Activated naive CD8-positive, alpha-beta T cell treated with anti-CD3 and anti-CD28 coated beads, Interleukin-2, amount 50 U/mL, for 24 hours (primary cell): ENCODE measurements around the gene ACIN1.

Experiments
- ATAC-seq: fragments of 150-1000 bp; cut with Tn5 transposase; one replicate; pipeline ENCODE4 v1.10.0; 2021
- DNase-seq: peaks from one replicate; pipeline ENCODE4 v3.0.0; 2021
- H3K27ac Mint-ChIP-seq: one replicate; pipeline ENCODE4 v1.8.0; 2021; ENCODE audit warnings: mild to moderate bottlenecking, mixed read lengths
- H3K27me3 Mint-ChIP-seq: one replicate; pipeline ENCODE4 v1.8.0; 2021; ENCODE audit warnings: mixed read lengths
- H3K36me3 Mint-ChIP-seq: one replicate; pipeline ENCODE4 v1.8.0; 2021; ENCODE audit warnings: low read depth, mixed read lengths
- H3K4me1 Mint-ChIP-seq: one replicate; pipeline ENCODE4 v1.8.0; 2021; ENCODE audit warnings: mixed read lengths
- H3K4me3 Mint-ChIP-seq: one replicate; pipeline ENCODE4 v1.8.0; 2021; ENCODE audit warnings: mild to moderate bottlenecking, moderate library complexity, mixed read lengths
- H3K9me3 Mint-ChIP-seq: one replicate; pipeline ENCODE4 v1.8.0; 2021; ENCODE audit warnings: mixed read lengths

Gene ACIN1

DNA sequence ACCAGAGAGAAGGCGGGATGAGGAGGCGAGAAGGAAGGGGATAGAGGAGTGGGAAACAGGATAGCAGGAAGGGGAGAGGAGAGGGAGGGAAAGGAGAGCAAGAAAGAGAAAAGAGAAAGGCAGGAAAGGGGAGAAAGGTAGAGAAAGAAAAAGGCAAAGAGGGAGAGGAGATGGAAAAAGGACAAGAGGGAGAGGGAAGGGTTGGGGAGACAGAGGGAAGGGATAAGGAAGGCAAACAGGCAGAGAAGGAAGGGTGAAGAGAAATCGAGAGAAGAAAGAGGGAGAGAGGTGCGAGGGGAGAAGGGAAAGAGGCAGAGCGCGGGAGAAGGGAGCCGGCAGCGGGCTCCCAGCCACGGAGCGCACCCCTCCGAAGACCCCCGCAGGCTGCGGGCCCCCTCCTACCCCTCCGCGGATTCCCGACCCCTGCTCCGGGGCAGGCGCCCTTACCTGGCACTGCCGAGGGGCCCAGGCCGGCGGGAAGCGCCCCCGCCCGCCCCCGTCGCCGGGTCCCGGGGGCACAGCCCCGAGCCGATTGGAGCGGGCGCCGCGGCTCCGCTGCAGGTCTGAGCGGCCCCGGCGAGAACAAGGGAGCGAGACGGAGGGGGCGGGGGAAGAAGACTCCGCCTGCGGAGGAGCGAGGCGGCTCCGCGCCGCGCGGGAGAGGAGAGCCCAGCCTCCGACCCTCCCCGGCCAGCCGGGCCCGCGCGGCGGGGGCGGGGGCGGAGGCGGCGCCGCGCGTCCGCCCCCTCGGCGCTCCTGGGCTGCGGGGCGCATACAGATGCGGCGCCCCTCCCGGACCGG is 37.8 kb downstream of the ACIN1 start, which contains the start of gene CDH24:
CDH24 (minus strand) TSS at position 565 of the 801 bp plus-strand sequence. CDS start 1,787 bp downstream, outside the sequence.
- H3K36me3 Mint-ChIP-seq: peaks cover 20% of the 10 kb centered on the region
- peak within 1 kb of the TSS; percentile 76 for H3K27ac Mint-ChIP-seq
- ATAC-seq (peak; percentile 71), DNase-seq (peak; percentile 73)
- peaks cover 17% of the 10 kb centered on the region for H3K4me1 Mint-ChIP-seq
- H3K9me3 Mint-ChIP-seq: no peaks in the 10 kb centered on the region
- H3K27me3 Mint-ChIP-seq: peaks cover 8% of the 10 kb centered on the region
- H3K4me3 Mint-ChIP-seq: peak within 1 kb of the TSS; percentile 78

DNA sequence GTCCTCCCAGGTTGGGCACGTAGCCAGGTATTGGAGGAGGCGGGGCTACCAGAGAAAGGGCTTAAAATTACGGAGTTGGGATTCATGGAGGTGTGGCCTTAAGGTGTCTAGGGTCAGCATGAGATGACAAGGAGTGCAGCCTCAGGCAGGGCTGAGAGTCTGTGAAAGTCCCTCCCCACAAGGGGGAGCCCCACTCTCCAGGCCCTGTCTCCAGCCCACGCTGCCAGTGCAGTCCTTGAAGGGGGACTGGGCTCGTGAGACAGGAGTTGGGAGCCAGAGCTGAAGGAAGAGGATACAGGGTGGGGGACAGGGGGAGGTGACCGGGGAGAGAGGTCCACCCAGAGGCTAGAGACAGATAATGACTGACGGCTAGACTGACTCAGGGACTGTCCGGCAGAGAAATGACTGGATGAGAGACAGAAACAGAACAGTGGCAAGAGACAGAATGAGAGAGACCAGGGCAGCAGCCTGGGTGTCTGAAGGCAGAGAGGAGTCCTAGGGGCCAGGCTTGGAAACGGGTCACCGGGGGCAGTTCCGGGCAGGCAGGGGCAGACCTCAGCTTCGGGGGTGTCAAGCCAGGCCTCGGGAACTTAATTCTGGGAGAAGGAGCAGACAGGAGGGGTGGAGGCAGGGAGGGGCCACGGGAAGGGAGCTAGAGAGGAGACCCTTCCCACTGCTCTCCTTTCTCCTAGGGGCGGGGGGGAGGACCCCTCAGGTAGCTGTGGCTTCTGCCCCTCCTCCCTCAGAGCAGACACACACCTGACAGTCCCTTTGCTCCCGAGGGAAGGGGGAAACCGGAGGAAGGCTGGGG is 38.6 kb downstream of the ACIN1 start:
- H3K36me3 Mint-ChIP-seq: peaks cover 18% of the 10 kb centered on the region
- H3K27me3 Mint-ChIP-seq: peaks cover 8% of the 10 kb centered on the region
- DNase-seq: peak; percentile 75
- peaks cover 17% of the 10 kb centered on the region for H3K4me1 Mint-ChIP-seq
- H3K27ac Mint-ChIP-seq: peak overlapping the region; percentile 76
- peak; percentile 72 for ATAC-seq
- peak overlapping the region; percentile 78 for H3K4me3 Mint-ChIP-seq
- no peaks in the 10 kb centered on the region for H3K9me3 Mint-ChIP-seq

DNA sequence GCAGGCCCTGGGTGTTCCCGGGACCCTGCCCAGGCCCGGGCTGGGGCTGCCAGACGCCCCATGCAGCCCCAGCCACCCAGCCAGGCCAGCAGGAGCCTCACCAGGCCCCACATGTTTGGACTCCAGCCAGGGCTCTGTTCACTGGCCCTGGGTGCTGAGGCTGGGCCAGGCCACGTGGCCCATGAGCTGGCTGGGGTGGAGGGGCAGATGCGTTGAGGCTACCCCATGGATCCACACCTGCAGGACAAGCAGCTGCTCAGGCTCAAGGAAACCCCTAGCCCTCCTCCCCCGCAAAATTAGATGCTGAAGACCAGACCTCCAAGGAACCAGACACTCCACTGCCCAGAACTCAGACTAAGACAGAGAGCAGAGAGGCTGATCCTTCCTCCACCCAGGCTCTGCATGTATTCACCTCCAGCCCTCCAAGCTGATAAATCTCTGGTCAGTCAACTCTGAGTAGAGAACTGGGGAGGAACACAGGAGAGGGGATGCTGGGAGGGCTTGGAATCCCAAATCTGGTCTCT is 39.3 kb downstream of the ACIN1 start:
- ATAC-seq (no peak), DNase-seq (no peak)
- no peak overlapping the region for H3K27ac Mint-ChIP-seq
- H3K36me3 Mint-ChIP-seq: peaks cover 14% of the 10 kb centered on the region
- H3K4me3 Mint-ChIP-seq: peak overlapping the region; percentile 78
- peaks cover 17% of the 10 kb centered on the region for H3K4me1 Mint-ChIP-seq
- no peaks in the 10 kb centered on the region for H3K9me3 Mint-ChIP-seq
- peaks cover 8% of the 10 kb centered on the region for H3K27me3 Mint-ChIP-seq

DNA sequence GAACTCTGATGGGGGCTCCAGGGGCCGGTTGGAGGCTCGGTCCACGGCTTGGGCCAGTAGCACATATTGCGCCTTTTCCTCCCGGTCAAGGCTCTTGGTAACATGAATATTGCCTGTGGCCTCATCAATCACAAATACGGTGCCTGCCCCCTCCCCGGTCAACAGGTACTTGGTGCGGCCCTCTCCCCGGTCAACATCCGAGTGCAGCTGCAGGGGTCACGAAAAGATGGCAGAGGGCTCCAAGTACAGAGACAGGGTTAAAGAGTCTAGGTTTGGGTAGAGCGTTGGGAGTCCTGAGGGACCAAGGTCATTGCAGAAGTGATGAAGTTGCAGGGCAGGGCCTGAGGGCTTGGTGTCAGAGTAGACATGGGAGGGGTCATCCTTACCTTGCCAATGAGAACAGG is 39.8 kb downstream of the ACIN1 start:
- H3K27ac Mint-ChIP-seq: no peak overlapping the region

DNA sequence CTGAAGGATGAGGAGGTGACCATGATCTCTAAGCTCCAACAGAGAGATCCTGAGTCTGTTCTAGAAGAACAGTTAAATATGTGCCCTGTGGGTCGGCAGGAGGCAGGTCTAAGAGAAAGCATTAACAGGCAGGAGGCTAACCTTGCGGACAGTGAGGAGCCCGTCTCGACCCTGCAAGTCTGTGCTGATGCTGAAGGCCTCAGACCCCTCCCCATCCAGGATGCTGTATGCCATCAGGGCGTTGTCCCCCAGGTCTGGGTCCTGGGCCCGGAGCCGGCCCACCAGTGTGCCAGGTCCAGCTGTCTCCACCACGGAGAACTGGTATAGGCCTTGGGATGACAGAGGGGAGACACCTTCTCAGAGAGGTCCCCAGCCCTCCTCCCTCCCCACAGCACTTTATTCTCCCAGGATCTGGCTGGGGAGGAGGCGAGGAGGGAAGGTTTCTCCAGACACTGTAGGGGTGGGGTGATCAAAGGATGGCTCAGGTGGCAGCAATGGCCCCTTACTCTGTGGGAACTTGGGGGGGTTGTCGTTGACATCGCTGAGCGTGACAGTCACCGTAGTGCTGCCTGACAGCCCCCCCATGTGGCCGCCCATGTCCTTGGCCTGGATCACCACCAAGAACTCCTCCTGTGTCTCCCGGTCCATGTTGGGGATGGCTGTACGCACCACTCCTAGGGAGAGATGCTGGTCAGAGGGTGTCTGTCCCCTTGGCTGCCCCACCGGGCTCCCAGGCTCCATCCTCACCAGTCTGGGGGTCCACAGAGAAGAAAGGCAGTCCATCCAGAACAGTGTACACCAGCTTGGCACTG is 40.7 kb downstream of the ACIN1 start:
- Mint-ChIP-seq H3K4me1 (peaks cover 17% of the 10 kb centered on the region), H3K27ac (no peak overlapping the region), H3K4me3 (no peak overlapping the region), H3K36me3 (peaks cover 4% of the 10 kb centered on the region), H3K9me3 (no peaks in the 10 kb centered on the region), H3K27me3 (peaks cover 8% of the 10 kb centered on the region)
- ATAC-seq: no peak
- peak; percentile 52 for DNase-seq

More for the DNA sequence above, 39.8 kb downstream of the ACIN1 start:
- no peak overlapping the region for H3K4me3 Mint-ChIP-seq
- H3K9me3 Mint-ChIP-seq: no peaks in the 10 kb centered on the region
- H3K4me1 Mint-ChIP-seq: peaks cover 17% of the 10 kb centered on the region
- peaks cover 8% of the 10 kb centered on the region for H3K27me3 Mint-ChIP-seq
- DNase-seq: no peak
- peaks cover 9% of the 10 kb centered on the region for H3K36me3 Mint-ChIP-seq
- no peak for ATAC-seq

DNA sequence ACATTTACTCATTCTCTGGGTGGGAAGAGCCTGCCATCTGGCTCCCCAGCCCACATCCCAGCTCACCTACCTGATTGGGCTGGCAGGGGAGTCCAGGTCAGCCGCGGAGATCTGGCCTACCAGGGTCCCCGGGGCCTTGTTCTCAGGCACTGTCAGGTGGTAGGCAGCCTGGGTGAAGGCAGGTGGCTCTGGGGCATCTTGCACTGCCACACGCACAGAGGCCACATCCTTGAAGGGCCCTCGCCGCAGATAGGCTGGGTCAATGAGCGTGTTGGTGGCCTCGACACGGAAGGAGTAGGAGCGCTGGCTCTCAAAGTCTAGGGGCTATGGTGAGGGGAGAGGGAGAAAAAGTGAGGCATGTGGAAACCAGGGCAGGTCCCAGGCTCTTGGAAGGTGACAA is 41.5 kb downstream of the ACIN1 start:
- H3K27ac Mint-ChIP-seq: no peak overlapping the region
- DNase-seq (no peak), ATAC-seq (no peak)
- H3K4me3 Mint-ChIP-seq: no peak overlapping the region
- H3K27me3 Mint-ChIP-seq: peaks cover 8% of the 10 kb centered on the region
- H3K4me1 Mint-ChIP-seq: peaks cover 17% of the 10 kb centered on the region
- H3K9me3 Mint-ChIP-seq: no peaks in the 10 kb centered on the region
- peaks cover 2% of the 10 kb centered on the region for H3K36me3 Mint-ChIP-seq

DNA sequence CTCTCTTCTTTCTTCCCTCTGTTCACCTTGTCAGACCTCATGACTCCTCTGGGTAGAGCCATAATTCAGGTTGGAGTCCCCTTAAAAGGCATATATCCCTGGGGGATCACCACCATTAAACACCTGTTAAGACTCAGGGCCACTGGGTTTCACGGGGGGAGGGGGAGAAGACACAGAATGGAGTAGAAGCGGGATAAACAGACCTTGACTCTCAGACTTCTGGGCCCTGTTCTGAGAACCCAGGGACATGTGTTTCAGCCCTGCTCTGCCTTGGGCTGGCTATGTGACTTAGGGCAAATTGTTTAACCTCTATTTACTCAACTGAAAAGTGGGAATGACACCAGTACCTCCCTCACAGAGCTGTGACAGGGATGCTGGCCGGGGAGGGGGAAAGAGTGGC is 42.3 kb downstream of the ACIN1 start:
- H3K36me3 Mint-ChIP-seq: no peaks in the 10 kb centered on the region
- no peak overlapping the region for H3K4me3 Mint-ChIP-seq
- DNase-seq (no peak), ATAC-seq (no peak)
- H3K27me3 Mint-ChIP-seq: peaks cover 8% of the 10 kb centered on the region
- no peaks in the 10 kb centered on the region for H3K9me3 Mint-ChIP-seq
- no peak overlapping the region for H3K27ac Mint-ChIP-seq
- peaks cover 12% of the 10 kb centered on the region for H3K4me1 Mint-ChIP-seq

DNA sequence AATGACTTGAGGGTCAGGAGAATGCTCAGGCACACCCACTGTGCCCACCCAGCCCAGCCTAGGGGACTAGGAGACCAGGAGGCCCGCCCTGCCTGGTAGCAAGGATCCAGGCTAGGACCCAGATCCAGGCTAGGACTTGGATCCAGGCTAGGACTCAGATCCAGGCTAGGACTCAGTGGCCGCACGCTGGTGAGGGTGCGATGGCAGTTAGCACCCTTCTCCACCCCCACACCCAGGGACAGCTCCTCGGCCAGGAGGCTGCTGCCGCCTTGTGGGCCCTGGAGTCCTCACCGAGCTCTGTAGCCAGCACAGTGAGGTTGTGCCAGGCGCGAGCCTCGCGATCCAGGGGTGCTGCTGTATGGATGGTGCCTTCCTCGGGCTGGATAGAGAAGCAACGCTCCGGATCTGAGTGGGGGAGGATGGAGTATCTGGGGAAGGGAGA is 42.7 kb downstream of the ACIN1 start:
- DNase-seq (no peak), ATAC-seq (no peak)
- H3K36me3 Mint-ChIP-seq: no peaks in the 10 kb centered on the region
- no peak overlapping the region for H3K4me3 Mint-ChIP-seq
- H3K27me3 Mint-ChIP-seq: peaks cover 8% of the 10 kb centered on the region
- H3K9me3 Mint-ChIP-seq: no peaks in the 10 kb centered on the region
- peaks cover 12% of the 10 kb centered on the region for H3K4me1 Mint-ChIP-seq
- no peak overlapping the region for H3K27ac Mint-ChIP-seq

DNA sequence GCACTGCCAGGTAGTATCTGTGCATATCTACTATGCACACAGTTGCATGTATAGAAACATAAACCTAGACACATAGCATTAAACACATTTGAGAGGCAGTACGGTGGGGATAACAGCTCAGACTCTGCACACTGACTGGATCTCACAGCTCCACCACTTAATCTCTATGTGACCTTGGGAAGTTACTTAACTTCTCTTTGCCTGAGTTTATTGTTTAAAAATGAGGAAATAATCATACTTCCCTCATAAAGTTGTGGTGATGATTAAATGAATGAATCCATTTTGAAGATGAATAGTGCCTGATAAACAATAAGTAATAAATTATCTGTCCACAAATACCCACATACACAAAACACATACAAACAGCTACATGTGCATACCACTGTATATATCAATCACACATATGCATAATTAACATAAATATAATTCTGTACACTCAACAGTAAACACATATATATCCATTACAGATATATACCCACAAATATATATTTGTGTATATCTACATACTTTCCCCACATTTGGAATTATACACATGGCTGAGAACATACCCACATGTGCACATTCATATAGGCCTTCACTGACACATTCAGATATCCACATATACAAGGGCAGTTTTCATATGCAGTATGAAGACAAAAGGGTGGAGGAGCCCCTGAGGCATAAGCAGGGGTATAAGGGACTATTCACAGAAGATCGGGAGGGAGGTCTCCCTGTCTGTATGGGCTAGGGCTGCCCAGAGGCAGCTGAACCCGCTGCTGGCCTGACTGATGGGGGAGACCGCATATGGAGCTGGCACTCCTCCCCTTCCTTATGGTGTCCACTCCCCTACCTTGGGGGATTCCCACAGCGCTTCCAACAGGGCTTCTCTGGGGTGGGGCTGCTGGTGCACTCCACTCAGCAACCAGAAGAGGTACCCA is 43.5 kb downstream of the ACIN1 start:
- Mint-ChIP-seq H3K4me3 (no peak overlapping the region), H3K27me3 (peaks cover 3% of the 10 kb centered on the region), H3K27ac (no peak overlapping the region), H3K36me3 (no peaks in the 10 kb centered on the region), H3K9me3 (no peaks in the 10 kb centered on the region), H3K4me1 (peaks cover 7% of the 10 kb centered on the region)
- ATAC-seq (no peak), DNase-seq (no peak)

DNA sequence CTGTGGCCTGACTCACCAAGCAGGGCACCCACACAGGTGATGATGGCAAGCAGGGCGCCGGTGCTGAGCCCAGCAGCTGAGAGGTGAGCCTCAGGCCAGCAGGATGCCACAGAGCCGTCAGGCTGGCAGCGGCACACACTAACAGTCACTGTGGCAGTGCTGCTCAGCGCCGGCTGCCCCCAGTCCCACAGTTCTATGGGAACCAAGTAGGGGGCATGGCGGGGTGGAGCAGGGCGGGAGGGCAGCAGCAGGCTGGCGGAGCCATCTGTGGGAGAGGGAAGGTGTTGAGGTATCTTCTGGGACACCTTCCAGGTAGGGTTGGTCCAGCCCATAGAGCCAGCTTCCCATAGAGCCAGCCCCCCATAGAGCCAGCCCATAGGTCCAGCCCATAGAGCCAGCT is 45.9 kb downstream of the ACIN1 start:
- Mint-ChIP-seq H3K9me3 (no peaks in the 10 kb centered on the region), H3K4me3 (no peak overlapping the region), H3K4me1 (no peaks in the 10 kb centered on the region), H3K36me3 (no peaks in the 10 kb centered on the region), H3K27ac (no peak overlapping the region), H3K27me3 (no peaks in the 10 kb centered on the region)
- ATAC-seq (no peak), DNase-seq (no peak)

DNA sequence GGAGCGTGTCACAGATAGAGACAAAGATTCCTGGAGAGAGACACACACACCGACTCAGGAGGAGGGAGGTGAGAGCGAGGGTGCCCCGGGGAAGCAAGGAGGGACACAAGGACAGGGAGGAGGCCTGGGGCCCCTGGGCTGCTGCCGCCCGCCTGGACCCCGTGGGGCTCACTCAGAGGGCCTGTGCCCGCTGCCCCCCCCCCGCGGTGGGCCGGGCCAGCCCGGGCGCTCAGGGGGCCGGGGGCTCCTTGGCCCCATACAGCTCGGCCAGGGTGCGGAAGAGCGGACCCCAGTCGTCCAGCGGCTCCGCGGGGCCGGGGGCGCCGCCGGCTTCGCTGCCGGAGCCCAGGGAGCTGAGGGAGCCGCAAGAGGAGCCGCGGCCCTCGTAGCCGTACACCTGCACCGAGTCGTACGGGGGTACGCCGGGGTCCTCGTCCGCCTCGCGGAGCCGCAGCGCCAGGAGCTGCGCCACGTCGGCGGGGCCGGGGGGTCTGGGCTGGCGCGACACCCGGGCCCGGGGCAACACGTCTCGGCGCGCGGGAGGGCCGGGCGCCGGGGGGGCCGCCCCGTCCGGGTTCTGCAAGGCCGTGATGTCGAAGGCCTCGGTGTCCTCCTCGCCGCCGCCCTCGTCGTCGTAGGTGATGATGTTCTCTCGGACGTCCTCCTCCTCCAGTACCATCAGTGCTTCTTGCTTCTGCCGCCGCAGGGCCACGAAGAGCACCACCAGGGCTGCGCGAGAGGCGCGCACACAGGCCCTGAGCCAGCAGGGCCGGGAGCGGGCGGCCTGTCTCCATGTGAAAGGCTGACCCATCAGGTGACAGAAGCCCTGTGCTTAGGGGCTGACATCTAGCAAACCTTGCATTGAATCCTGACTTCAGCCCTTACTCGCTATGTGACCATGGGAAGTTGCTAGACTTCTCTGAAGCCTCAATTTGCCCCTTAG is 46.9 kb downstream of the ACIN1 start:
- Mint-ChIP-seq H3K27me3 (no peaks in the 10 kb centered on the region), H3K36me3 (no peaks in the 10 kb centered on the region), H3K9me3 (no peaks in the 10 kb centered on the region), H3K4me1 (no peaks in the 10 kb centered on the region), H3K27ac (no peak overlapping the region), H3K4me3 (no peak overlapping the region)
- ATAC-seq (no peak), DNase-seq (no peak)

DNA sequence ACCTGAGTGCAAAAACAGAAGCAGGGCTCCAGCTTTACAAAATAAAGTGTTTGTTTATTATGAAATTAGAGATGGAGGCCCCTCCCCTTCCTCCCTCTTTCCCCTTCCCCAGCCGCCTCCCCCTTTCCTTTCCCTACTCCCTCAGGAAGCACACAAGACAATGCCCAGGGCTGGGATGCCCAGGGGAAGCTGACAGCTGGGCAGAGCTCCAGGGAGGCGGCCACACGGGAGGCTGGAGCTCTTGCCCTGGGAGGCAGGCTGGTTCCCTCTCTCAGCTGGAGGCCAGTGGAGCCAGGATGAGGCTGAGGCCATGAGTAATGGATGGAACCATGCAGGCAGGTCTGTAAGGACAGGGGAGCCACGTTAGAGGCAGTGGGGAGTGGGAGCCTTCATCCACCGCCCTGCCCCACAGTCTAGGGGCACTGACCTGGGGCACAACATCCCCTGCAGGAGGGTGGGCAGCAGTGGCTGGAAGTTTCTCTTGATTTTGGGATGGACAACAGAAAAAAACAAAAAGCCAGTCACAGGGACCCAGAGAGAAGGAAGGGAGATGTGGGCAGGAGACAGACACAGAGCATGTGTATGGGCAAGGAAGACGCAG is 47.8 kb downstream of the ACIN1 start:
- Mint-ChIP-seq H3K36me3 (no peaks in the 10 kb centered on the region), H3K9me3 (no peaks in the 10 kb centered on the region), H3K4me3 (no peak overlapping the region), H3K4me1 (no peaks in the 10 kb centered on the region), H3K27me3 (no peaks in the 10 kb centered on the region), H3K27ac (no peak overlapping the region)
- ATAC-seq (no peak), DNase-seq (no peak)
